ENCODE data around the gene SLCO1B3. TPM values are rescaled to one million over a fixed set of nuclear protein-coding genes. Genes with fewer than 3 reads are reported as not detected.

Gene SLCO1B3
- total and polyA plus RNA-seq, 10 of the 15 experiments (the other 5 are each of a cell fraction or from before 2014, with no cell fraction given): 0.04 to 1.2 TPM; not detected in 8

DNA sequence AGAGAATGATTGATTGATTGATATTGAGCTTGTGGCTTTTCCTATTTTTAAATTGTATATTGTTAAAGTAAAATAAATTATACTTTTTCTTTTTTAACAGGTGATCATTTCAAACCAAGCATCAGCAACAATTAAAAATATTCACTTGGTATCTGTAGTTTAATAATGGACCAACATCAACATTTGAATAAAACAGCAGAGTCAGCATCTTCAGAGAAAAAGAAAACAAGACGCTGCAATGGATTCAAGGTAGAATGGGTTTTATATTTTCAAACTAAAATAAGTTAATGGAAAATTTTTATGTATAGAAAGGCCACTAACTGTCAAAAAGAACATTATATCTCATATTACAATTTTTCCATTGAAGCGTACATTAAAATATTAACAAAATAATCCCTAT, 5.1 kb downstream of the SLCO1B3 start:
- TF ChIP-seq ETV6 (conservative IDR thresholded peaks at IDR 0.05 in 1 of 2, IDR thresholded peaks at IDR 0.05 in 1 of 2; ENCODE audit: borderline replicate concordance in 1 of 2, low read depth in 1 of 2): no peak
- Histone ChIP-seq H3K27ac (ENCODE audit: control insufficient read depth, insufficient read depth) (no peak overlapping the region), H3K4me1 (ENCODE audit: control insufficient read depth, insufficient read depth, low read length) (no peaks in the 10 kb centered on the region), H3K79me2 (ENCODE audit: control insufficient read depth, insufficient read depth, low read length) (no peaks in the 10 kb centered on the region), H3K27me3 (replicated peaks in 1 of 2; ENCODE audit: control insufficient read depth in 2 of 2, insufficient read depth in 2 of 2, low read length in 1 of 2) (no peaks in the 10 kb centered on the region), H3K4me2 (ENCODE audit: control insufficient read depth, insufficient read depth) (no peak overlapping the region), H3K36me3 (ENCODE audit: control insufficient read depth in 2 of 2, insufficient read depth in 2 of 2, low read length in 1 of 2) (no peaks in the 10 kb centered on the region), H2AFZ (ENCODE audit: control insufficient read depth, low read depth, low read length) (no peak overlapping the region), H3K4me3 (no peak overlapping the region), H3K9me3 (replicated peaks; ENCODE audit: control insufficient read depth, insufficient read depth, low read length) (no peaks in the 10 kb centered on the region), H4K20me1 (ENCODE audit: control insufficient read depth, insufficient read depth) (no peaks in the 10 kb centered on the region), H3K9ac (ENCODE audit: control insufficient read depth, insufficient read depth, low read length) (no peak overlapping the region)
- ChIA-PET POLR2A (no interaction called here), SMC1A (ENCODE audit: uncharacterized antibody, unreplicated experiment) (no interaction called here), CTCF (no interaction called here), RAD21 (ENCODE audit: unreplicated experiment) (no interaction called here)
- no peak for ATAC-seq
- WGBS (ENCODE audit: insufficient coverage, insufficient replicate concordance, low lambda C conversion rate, missing lambda C conversion rate): 58% methylated on average over 2 of the region's 2 CpGs
- in situ Hi-C loops (cut with MboI): no loop called here
- FAIRE-seq: no peak
- intact Hi-C loops (cut with micrococcal nuclease; ENCODE audit: unreplicated experiment): no loop called here
- no TSS peak for BruUV-seq (replicated peaks)
- DNase-seq (ENCODE audit: low read depth, low spot score): no peak

DNA sequence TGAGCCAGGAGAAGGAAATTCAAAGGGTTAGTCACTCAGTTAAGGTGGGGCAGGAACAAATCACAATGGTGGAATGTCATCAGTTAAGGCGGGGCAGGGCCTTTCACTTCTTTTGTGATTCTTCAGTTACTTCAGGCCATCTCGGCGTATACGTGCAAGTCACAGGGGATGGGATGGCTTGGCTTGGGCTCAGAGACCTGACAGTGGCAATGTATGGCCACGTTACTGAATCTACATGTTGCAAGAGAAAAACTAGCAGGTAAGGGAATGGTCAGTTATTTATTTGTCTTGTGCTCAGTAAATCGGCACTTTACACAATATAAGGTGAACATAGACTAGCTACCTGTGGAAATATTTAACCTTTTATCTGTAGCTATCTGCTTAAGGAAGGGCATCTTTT, 11.9 kb downstream of the SLCO1B3 start:
- Histone ChIP-seq H3K27ac (ENCODE audit: control insufficient read depth, insufficient read depth) (no peak overlapping the region), H3K9me3 (replicated peaks; ENCODE audit: control insufficient read depth, insufficient read depth, low read length) (no peaks in the 10 kb centered on the region), H3K9ac (ENCODE audit: control insufficient read depth, insufficient read depth, low read length) (no peak overlapping the region), H3K36me3 (ENCODE audit: control insufficient read depth in 2 of 2, insufficient read depth in 2 of 2, low read length in 1 of 2) (no peaks in the 10 kb centered on the region), H3K79me2 (ENCODE audit: control insufficient read depth, insufficient read depth, low read length) (no peaks in the 10 kb centered on the region), H4K20me1 (ENCODE audit: control insufficient read depth, insufficient read depth) (no peaks in the 10 kb centered on the region), H2AFZ (ENCODE audit: control insufficient read depth, low read depth, low read length) (no peak overlapping the region), H3K4me2 (ENCODE audit: control insufficient read depth, insufficient read depth) (no peak overlapping the region), H3K4me1 (ENCODE audit: control insufficient read depth, insufficient read depth, low read length) (no peaks in the 10 kb centered on the region), H3K27me3 (replicated peaks in 1 of 2; ENCODE audit: control insufficient read depth in 2 of 2, insufficient read depth in 2 of 2, low read length in 1 of 2) (no peaks in the 10 kb centered on the region), H3K4me3 (no peak overlapping the region)
- 14% methylated on average over 6 of the region's 6 CpGs for WGBS (ENCODE audit: insufficient coverage, insufficient replicate concordance, low lambda C conversion rate, missing lambda C conversion rate)
- TF ChIP-seq SMARCA5 (IDR thresholded peaks at IDR 0.05) (no peak), POLR2A (IDR thresholded peaks at IDR 0.05; ENCODE audit: low read depth, low read length) (no peak), RAD51 (IDR thresholded peaks at IDR 0.05) (no peak), IRF5 (IDR thresholded peaks at IDR 0.05; ENCODE audit: borderline replicate concordance) (no peak), ETV6 (conservative IDR thresholded peaks at IDR 0.05 in 1 of 2, IDR thresholded peaks at IDR 0.05 in 1 of 2; ENCODE audit: borderline replicate concordance in 1 of 2, low read depth in 1 of 2) (no peak), NFYB (IDR thresholded peaks at IDR 0.05; ENCODE audit: insufficient read depth, low read depth, low read length) (no peak), CBFB (IDR thresholded peaks at IDR 0.05; ENCODE audit: low read depth) (no peak), MYB (IDR thresholded peaks at IDR 0.05; ENCODE audit: borderline replicate concordance, low read depth, low read length) (no peak)
- TF ChIP-seq, protein P1, sequence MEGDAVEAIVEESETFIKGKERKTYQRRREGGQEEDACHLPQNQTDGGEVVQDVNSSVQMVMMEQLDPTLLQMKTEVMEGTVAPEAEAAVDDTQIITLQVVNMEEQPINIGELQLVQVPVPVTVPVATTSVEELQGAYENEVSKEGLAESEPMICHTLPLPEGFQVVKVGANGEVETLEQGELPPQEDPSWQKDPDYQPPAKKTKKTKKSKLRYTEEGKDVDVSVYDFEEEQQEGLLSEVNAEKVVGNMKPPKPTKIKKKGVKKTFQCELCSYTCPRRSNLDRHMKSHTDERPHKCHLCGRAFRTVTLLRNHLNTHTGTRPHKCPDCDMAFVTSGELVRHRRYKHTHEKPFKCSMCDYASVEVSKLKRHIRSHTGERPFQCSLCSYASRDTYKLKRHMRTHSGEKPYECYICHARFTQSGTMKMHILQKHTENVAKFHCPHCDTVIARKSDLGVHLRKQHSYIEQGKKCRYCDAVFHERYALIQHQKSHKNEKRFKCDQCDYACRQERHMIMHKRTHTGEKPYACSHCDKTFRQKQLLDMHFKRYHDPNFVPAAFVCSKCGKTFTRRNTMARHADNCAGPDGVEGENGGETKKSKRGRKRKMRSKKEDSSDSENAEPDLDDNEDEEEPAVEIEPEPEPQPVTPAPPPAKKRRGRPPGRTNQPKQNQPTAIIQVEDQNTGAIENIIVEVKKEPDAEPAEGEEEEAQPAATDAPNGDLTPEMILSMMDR (IDR thresholded peaks at IDR 0.05 in 2 of 3, conservative IDR thresholded peaks at IDR 0.05 in 1 of 3; ENCODE audit: control insufficient read depth in 2 of 3, extremely low read depth in 1 of 3, insufficient read depth in 1 of 3, low read depth in 3 of 3, low read length in 3 of 3): no peak
- no peak for FAIRE-seq
- no TSS peak for BruUV-seq (replicated peaks)
- ChIA-PET CTCF (no interaction called here), POLR2A (no interaction called here), RAD21 (ENCODE audit: unreplicated experiment) (no interaction called here), SMC1A (ENCODE audit: uncharacterized antibody, unreplicated experiment) (no interaction called here)
- intact Hi-C loops (cut with micrococcal nuclease; ENCODE audit: unreplicated experiment): no loop called here
- ATAC-seq: no peak
- no peak for DNase-seq (ENCODE audit: low read depth, low spot score)
- in situ Hi-C loops (cut with MboI): no loop called here

Data from GM12878 (cell line).